ENCODE measurements around the gene CAMKK1. TPM values are rescaled to one million over a fixed set of nuclear protein-coding genes. Genes with fewer than 3 reads are reported as not detected.

CAMKK1 gene
- total and polyA plus RNA-seq, 9 of the 15 experiments (the other 6 are each of a cell fraction or from before 2014, with no cell fraction given), result 0.34 to 7.5 (median 4.9) TPM

GRCh38 chr17:3893003-3893719 is at the start of gene CAMKK1 (continued):
- peak; percentile 93 for TF ChIP-seq VEZF1 (CRISPR knock-in tag; IDR thresholded peaks at IDR 0.05)
- peak; percentile 67 for TF ChIP-seq CCNT2 (IDR thresholded peaks at IDR 0.05; ENCODE audit: borderline replicate concordance, extremely low read depth, insufficient read length, low read depth, low read length)
- TF ChIP-seq TAF9B (IDR thresholded peaks at IDR 0.05; ENCODE audit: partially characterized antibody), result no peak
- no peak for TF ChIP-seq FOXO4 (CRISPR knock-in tag; IDR thresholded peaks at IDR 0.05)
- peak; percentile 60 for TF ChIP-seq NFYB (IDR thresholded peaks at IDR 0.05; ENCODE audit: extremely low read depth, insufficient read length)
- TF ChIP-seq ZBTB8A (IDR thresholded peaks at IDR 0.05; ENCODE audit: partially characterized antibody), result no peak
- TF ChIP-seq ATF3 (IDR thresholded peaks at IDR 0.05), result no peak
- TF ChIP-seq ATF3 (CRISPR knock-in tag; conservative IDR thresholded peaks at IDR 0.05), result no peak
- no peak for TF ChIP-seq MAFF (IDR thresholded peaks at IDR 0.05; ENCODE audit: low read length)
- TF ChIP-seq ATF2 (CRISPR knock-in tag; IDR thresholded peaks at IDR 0.05), result no peak
- no peak for TF ChIP-seq SPI1 (IDR thresholded peaks at IDR 0.05; ENCODE audit: borderline replicate concordance, low read depth, low read length)
- TF ChIP-seq ZSCAN29 (IDR thresholded peaks at IDR 0.05), result no peak
- TF ChIP-seq CXXC5 (CRISPR knock-in tag; IDR thresholded peaks at IDR 0.05), result peak; percentile 75
- TF ChIP-seq FOXK2 (conservative IDR thresholded peaks at IDR 0.05 in 1 of 2, IDR thresholded peaks at IDR 0.05 in 1 of 2; ENCODE audit: low read depth in 2 of 2), result no peak
- TF ChIP-seq CBX3 (IDR thresholded peaks at IDR 0.05; ENCODE audit: borderline replicate concordance in 1 of 2, low read length in 2 of 2), result no peak
- TF ChIP-seq ILK (tag; IDR thresholded peaks at IDR 0.05; ENCODE audit: borderline replicate concordance, low read depth), result no peak
- no peak for TF ChIP-seq NKRF (IDR thresholded peaks at IDR 0.05; ENCODE audit: borderline replicate concordance)
- TF ChIP-seq TEAD2 (tag; IDR thresholded peaks at IDR 0.05), result no peak
- peak; percentile 89 for TF ChIP-seq SP1 (CRISPR knock-in tag; IDR thresholded peaks at IDR 0.05)
- no peak for TF ChIP-seq ZNF780A (CRISPR knock-in tag; IDR thresholded peaks at IDR 0.05)
- TF ChIP-seq NFXL1 (CRISPR knock-in tag; IDR thresholded peaks at IDR 0.05), result no peak
